OCI-LY3 (cell line): ENCODE measurements around the gene XNDC1N.

Experiments
- EZH2phosphoT487 ChIP-seq: fragments of 200-600 bp; shearing (Covaris generic); IDR thresholded peaks from 2 replicates; pipeline ENCODE4 v1.6.1; 2018; ENCODE audit warnings: antibody characterized with exemption, mixed run types, low read depth
- TF ChIP-seq, protein P1 (sequence below): fragments of 200-600, 300-600 bp; sonication (generic); IDR thresholded peaks from 2 replicates; pipeline ENCODE4 v1.5.1; 2014; ENCODE audit warnings: antibody characterized with exemption, low read length, low read depth

DNA sequence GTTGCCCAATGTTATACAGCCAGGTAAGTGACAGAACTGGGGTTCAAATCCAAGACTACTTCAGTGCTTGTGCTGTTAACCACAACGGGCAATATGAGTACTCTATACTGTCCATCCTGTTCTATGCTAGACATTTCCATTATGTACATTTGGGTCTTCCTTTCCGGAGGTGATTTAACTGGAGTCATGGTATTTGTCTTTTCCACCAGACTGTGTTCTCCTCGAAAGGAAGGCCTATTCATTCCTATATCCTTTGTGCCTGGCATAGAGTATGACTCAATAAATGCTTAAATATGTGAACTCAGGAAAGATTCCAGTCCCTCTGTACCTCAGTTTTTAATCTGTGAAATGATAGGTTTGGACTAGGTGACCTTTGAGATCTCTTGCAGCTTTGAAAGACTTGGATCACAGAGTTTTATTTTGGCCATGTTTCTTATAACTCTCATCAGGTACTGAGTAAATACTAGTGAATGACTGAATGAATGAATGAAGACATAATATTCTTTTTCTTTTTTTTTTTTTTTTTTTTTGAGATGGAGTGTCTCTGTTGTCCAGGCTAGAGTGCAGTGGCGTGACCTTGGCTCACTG is 7.0 kb upstream of the XNDC1N start:
- TF ChIP-seq, protein P1, sequence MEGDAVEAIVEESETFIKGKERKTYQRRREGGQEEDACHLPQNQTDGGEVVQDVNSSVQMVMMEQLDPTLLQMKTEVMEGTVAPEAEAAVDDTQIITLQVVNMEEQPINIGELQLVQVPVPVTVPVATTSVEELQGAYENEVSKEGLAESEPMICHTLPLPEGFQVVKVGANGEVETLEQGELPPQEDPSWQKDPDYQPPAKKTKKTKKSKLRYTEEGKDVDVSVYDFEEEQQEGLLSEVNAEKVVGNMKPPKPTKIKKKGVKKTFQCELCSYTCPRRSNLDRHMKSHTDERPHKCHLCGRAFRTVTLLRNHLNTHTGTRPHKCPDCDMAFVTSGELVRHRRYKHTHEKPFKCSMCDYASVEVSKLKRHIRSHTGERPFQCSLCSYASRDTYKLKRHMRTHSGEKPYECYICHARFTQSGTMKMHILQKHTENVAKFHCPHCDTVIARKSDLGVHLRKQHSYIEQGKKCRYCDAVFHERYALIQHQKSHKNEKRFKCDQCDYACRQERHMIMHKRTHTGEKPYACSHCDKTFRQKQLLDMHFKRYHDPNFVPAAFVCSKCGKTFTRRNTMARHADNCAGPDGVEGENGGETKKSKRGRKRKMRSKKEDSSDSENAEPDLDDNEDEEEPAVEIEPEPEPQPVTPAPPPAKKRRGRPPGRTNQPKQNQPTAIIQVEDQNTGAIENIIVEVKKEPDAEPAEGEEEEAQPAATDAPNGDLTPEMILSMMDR: no peak
- TF ChIP-seq EZH2phosphoT487: no peak
